Bronchial epithelial cell (primary cell): ENCODE measurements around the gene PLA2G4A. TPM values are rescaled to one million over a fixed set of nuclear protein-coding genes. Genes with fewer than 3 reads are reported as not detected.
A peak's percentile ranks its signal among the peaks of the same experiment; 100 is the strongest.

Experiments
- DNase-seq: peaks from one replicate; pipeline ENCODE4 v3.0.0-alpha.2; 2010; ENCODE audit warnings: low read depth
- FAIRE-seq: peaks from 2 replicates; lab custom pipeline; 2011; peaks lifted over from hg19 to GRCh38; lab: Jason Lieb, UNC
- H3K27me3 ChIP-seq: 2 replicates; pipeline ENCODE4 v1.5.1; 2011; ENCODE audit warnings: low read length; ENCODE audit not compliant: control insufficient read depth, insufficient read depth
- H3K36me3 ChIP-seq: 2 replicates; pipeline ENCODE4 v1.5.1; 2011; ENCODE audit warnings: low read length; ENCODE audit not compliant: control insufficient read depth, insufficient read depth
- H3K4me3 ChIP-seq: 2 replicates; pipeline ENCODE4 v1.5.1; 2011; ENCODE audit warnings: mild to moderate bottlenecking, low read depth, low read length, control low read depth
- total RNA-seq: library from RNA; depleted of rRNA; stranded (reverse); fragments of >200 nt; gene quantifications from 2 replicates; pipeline ENCODE4 v1.2.1, GENCODE V29; 2014
- TF ChIP-seq, protein P1 (sequence below): IDR thresholded peaks from 2 replicates; pipeline ENCODE4 v1.5.1; 2011; ENCODE audit warnings: mild to moderate bottlenecking, moderate library complexity, low read length, control low read depth, inconsistent platforms; ENCODE audit not compliant: insufficient read depth, severe bottlenecking

PLA2G4A gene
- total RNA-seq, 1 donor from 2014 or later: 5.5 TPM

DNA sequence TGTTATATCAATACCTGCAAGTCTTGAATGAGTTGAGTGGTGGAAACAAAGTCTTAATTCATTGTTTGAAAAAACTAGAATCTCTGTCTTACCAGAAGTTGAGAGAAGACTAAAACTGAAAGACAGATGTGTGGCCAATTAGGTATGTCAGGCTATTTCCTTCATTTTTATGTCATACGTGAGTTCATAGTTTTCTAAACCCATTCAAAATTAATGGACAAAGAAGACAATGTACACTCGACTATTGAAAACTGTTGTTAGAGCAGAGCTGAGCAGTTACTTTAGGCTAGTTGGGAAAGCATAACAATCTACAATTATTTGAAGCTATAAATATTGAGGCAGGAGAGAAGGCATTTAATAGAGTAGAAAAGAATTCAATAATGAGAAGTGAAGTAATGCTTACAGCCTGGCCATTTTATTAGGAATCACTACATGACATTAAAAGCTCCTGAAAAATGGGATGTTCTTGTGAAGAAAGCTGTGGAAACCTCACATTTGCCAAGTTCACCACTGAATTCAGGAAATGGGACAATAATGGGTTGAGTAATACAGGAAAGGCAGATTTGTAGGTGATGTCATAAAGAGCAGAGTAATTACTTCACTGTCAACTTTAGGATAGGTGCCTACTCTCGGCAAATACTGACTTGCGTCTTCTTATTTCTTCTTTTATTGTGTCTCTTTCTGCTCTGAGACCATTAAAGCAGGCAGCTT is 204.4 kb downstream of the PLA2G4A start:
- FAIRE-seq (no peak), DNase-seq (peak; percentile 52)
- TF ChIP-seq, protein P1, sequence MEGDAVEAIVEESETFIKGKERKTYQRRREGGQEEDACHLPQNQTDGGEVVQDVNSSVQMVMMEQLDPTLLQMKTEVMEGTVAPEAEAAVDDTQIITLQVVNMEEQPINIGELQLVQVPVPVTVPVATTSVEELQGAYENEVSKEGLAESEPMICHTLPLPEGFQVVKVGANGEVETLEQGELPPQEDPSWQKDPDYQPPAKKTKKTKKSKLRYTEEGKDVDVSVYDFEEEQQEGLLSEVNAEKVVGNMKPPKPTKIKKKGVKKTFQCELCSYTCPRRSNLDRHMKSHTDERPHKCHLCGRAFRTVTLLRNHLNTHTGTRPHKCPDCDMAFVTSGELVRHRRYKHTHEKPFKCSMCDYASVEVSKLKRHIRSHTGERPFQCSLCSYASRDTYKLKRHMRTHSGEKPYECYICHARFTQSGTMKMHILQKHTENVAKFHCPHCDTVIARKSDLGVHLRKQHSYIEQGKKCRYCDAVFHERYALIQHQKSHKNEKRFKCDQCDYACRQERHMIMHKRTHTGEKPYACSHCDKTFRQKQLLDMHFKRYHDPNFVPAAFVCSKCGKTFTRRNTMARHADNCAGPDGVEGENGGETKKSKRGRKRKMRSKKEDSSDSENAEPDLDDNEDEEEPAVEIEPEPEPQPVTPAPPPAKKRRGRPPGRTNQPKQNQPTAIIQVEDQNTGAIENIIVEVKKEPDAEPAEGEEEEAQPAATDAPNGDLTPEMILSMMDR: no peak
- H3K36me3 ChIP-seq: no peaks in the 10 kb centered on the region
- no peak overlapping the region for H3K4me3 ChIP-seq
- no peaks in the 10 kb centered on the region for H3K27me3 ChIP-seq

DNA sequence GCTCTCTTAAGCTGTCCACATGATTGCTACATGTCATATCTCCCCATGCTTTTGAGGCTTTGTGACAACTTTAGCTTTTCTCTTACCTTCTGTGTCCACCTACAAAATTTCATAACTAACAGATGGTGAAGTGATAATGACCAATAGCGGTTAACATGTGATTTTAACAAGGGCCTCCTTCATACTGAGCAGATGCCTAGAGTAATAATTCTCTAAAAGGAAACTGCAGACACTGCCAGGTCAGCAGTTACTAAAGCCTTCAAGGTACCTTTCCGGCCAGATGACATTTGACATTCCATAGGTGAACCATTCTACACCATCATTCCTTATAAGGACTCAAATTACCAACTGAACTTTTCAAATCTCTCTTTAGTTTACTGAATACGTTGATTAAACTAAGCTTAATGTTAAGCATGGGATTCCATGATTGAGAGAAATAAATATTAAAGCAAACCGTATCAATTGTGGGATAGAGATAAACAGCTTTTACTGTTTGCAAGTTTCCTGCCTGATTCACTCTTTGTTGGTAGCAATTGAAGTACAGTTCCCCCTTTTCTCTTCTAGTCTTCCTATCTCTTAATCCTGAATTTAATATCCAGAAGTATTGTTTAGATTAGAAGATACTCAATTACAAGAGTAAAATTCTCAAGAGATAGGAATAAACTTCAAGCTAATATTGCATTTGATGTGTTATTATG is 205.1 kb downstream of the PLA2G4A start:
- FAIRE-seq: no peak
- TF ChIP-seq, protein P1: no peak
- Histone ChIP-seq H3K27me3 (no peaks in the 10 kb centered on the region), H3K36me3 (no peaks in the 10 kb centered on the region), H3K4me3 (no peak overlapping the region)
- DNase-seq: no peak

- DNase-seq: no peak
- TF ChIP-seq, protein P1: no peak
- Histone ChIP-seq H3K4me3 (no peak overlapping the region), H3K36me3 (no peaks in the 10 kb centered on the region), H3K27me3 (no peaks in the 10 kb centered on the region)
- no peak for FAIRE-seq
Measured at GRCh38 chr1:187034501-187034900, 205.8 kb downstream of the PLA2G4A start.

DNA sequence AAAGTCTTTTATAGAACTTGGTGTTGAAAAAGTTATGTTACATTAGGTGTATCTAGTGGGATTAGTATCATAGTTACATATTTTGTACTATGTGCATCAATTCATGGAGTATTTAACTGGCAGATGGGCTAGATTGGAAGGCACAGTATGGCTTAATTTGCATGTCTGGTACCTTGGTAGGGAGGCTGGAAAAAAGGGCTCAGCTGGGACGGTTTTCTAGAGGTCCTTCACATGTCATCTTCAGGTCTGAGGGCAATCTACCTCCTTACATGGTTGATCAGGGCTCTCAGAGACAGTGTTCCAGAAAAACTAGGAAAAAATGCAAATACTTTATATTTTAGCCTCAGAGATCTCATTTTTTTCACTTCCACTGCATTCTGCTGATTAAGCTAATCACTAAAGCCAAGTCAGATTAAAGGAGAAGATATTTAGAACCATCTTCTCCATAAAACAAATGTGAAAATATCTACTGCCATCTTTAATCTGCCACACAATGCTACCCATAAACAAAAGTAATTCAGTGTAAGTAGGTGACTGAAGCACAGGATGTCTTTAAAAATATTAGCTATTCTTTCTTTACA is 209.3 kb downstream of the PLA2G4A start:
- DNase-seq (no peak), FAIRE-seq (no peak)
- TF ChIP-seq, protein P1: no peak
- Histone ChIP-seq H3K36me3 (no peaks in the 10 kb centered on the region), H3K4me3 (no peak overlapping the region), H3K27me3 (no peaks in the 10 kb centered on the region)

Other genes starting within 250 kb of the PLA2G4A start
- 13.6 and 22.1 TPM in 2 replicates for gene PTGS2, start 148.5 kb upstream of the PLA2G4A start, total RNA-seq